ENCODE data around the gene YAP1. TPM values are rescaled to one million over a fixed set of nuclear protein-coding genes. Genes with fewer than 3 reads are reported as not detected.

The YAP1 gene
- total RNA-seq = 1 to 10 TPM; 1.1 to 1.5 TPM

DNA sequence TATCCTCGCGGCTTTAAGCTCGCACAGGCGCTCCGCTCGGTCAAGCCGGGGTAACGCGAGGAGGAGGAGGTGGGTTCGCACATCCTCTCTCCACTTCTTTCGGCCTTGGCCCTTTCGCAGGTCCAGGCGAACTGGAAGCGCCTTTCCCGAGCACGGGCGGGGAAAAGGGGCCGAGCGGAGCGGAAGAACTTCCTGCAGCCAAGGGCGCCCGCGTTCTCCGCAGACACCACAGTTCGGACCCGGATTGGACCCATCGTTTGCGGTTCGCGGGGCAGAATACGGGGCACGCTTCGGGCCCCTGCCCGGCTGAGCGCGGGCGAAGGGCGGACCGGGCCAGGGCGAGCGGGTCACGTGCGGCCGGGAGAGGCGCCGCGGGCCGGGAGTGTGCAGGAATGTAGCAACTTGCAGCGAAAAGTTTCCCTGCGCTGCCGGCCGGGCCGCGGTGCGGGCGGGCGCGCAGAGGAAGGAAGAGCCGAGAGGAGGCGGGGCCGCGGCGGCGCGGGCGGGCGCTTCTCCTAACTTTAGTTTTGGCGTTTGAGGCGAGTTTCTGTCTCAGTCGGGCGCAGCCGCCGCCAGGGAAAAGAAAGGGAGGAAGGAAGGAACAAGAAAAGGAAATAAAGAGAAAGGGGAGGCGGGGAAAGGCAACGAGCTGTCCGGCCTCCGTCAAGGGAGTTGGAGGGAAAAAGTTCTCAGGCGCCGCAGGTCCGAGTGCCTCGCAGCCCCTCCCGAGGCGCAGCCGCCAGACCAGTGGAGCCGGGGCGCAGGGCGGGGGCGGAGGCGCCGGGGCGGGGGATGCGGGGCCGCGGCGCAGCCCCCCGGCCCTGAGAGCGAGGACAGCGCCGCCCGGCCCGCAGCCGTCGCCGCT lies at the start of gene YAP1:
Gene YAP1 (plus strand): TSS at position 552 of the 865 bp plus-strand sequence. CDS start 402 bp downstream, outside the sequence.
- peak; percentile 70 for DNase-seq
- intact Hi-C loops (cut with micrococcal nuclease) = loop anchor here (5.0 kb wide), 2 partner anchors 142 to 472 kb away; no protein-coding TSS in a partner anchor
- H3K9me3 Mint-ChIP-seq = no peaks in the 10 kb centered on the region
- peaks cover 9% of the 10 kb centered on the region for H3K4me1 Mint-ChIP-seq (ENCODE audit: low read depth)
- H3K36me3 Mint-ChIP-seq (ENCODE audit: low read depth) = peaks cover 2% of the 10 kb centered on the region
- CTCF ChIA-PET = no interaction called here
- peaks cover 39% of the 10 kb centered on the region for H3K27me3 Mint-ChIP-seq (ENCODE audit: low read depth)
- H3K27ac Mint-ChIP-seq = no peak within 1 kb of the TSS
- H3K4me3 Mint-ChIP-seq = peak within 1 kb of the TSS; percentile 94

DNA sequence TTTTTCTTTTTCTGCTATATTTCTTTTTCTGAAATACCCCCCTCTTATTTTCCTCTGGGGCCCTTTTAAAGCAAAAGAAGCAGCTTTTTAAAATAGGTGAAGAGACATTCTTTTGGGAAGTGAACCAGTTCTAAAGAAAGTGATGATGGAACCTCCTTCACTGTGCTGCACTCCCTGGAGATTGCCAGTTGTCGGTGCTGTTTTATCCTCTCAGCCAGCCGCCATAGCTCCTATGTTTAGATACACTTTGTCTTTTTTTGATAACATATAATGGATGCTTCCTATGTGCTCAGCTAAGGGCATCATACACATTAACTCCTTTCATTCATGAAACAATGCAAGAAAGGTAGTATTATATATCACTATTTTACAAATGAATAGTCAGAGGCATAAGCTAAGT lies 49.0 kb upstream of the YAP1 start:
- CTCF ChIA-PET = interaction anchor here (0.8 kb wide), 1 partner anchor 110 kb away, joined by 3 read pairs; no protein-coding TSS in a partner anchor
- DNase-seq = no peak
- H3K27me3 Mint-ChIP-seq (ENCODE audit: low read depth) = peaks cover 12% of the 10 kb centered on the region
- no peak overlapping the region for H3K27ac Mint-ChIP-seq
- H3K4me3 Mint-ChIP-seq = no peak overlapping the region
- no peaks in the 10 kb centered on the region for H3K9me3 Mint-ChIP-seq
- no peaks in the 10 kb centered on the region for H3K36me3 Mint-ChIP-seq (ENCODE audit: low read depth)
- intact Hi-C loops (cut with micrococcal nuclease) = loop anchor here (5.0 kb wide), 1 partner anchor 206 kb away; no protein-coding TSS in a partner anchor
- H3K4me1 Mint-ChIP-seq (ENCODE audit: low read depth) = no peaks in the 10 kb centered on the region

DNA sequence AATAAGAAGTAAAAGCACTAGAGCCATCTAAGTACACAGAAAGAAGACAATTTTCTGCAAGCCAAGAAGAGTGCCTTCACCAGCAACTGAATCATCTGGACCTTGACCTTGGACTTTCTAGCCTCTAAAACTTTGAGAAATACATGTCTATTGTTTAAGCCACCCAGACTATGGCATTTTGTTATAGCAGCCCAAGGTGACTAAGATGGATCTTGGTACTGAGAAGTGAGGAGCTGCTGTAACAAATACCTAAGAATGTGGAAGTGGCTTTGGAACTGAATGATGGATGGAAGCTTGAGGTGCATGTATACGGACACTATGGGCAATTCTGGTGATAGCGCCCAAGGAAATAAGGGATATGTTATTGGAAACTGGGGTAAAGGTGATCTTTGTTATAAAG lies 48.1 kb upstream of the YAP1 start:
- CTCF ChIA-PET = no interaction called here
- no peak for DNase-seq
- Mint-ChIP-seq H3K27ac (no peak overlapping the region), H3K27me3 (ENCODE audit: low read depth) (peaks cover 12% of the 10 kb centered on the region), H3K4me3 (no peak overlapping the region), H3K4me1 (ENCODE audit: low read depth) (no peaks in the 10 kb centered on the region), H3K36me3 (ENCODE audit: low read depth) (no peaks in the 10 kb centered on the region), H3K9me3 (no peaks in the 10 kb centered on the region)
- intact Hi-C loops (cut with micrococcal nuclease) = loop anchor here (5.0 kb wide), 1 partner anchor 205 kb away; no protein-coding TSS in a partner anchor

DNA sequence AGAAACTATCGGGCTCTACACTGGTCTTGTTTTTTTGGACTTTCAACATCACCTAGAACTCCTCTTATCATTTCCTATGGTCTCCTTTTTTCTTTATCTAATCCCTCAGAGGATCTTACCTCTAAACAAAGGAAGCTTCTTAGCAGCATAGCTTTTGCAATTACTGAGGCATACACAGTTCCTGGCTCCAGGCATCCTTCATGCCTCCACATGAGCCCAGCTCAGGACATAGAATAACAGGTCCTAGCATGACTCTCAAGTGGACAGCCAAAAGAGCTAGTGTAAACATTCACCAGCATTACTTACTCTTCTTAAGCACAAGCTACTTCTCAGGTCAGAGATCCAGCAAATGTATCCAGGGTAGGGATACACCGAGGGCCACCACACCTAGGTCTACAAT lies 45.9 kb upstream of the YAP1 start:
- H3K4me1 Mint-ChIP-seq (ENCODE audit: low read depth) = no peaks in the 10 kb centered on the region
- peaks cover 12% of the 10 kb centered on the region for H3K27me3 Mint-ChIP-seq (ENCODE audit: low read depth)
- H3K4me3 Mint-ChIP-seq = no peak overlapping the region
- no peak for DNase-seq
- intact Hi-C loops (cut with micrococcal nuclease) = loop anchor here (5.0 kb wide), 1 partner anchor 203 kb away; no protein-coding TSS in a partner anchor
- CTCF ChIA-PET = interaction anchor here (0.6 kb wide), 1 partner anchor 59 kb away, joined by 3 read pairs; no protein-coding TSS in a partner anchor
- no peaks in the 10 kb centered on the region for H3K36me3 Mint-ChIP-seq (ENCODE audit: low read depth)
- H3K27ac Mint-ChIP-seq = no peak overlapping the region
- no peaks in the 10 kb centered on the region for H3K9me3 Mint-ChIP-seq

DNA sequence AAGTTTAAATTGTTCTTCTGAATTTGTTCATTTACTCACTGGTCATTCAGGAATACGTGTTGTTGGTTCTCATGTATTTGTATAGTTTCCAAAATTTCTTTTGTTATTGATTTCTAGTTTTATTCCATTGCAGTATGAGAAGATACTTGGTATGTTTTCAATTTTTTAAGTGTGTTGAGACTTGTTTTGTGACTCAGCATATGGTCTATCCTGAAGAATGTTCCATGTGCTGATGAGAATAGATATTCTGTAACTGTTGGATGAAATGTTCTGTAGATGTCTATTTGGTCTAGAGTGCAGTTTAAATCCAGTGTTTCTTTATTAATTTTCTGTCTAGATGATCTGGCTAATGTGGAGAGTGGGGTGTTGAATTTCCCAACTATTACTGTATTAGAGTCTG lies 39.5 kb upstream of the YAP1 start:
- no peak overlapping the region for H3K27ac Mint-ChIP-seq

DNA sequence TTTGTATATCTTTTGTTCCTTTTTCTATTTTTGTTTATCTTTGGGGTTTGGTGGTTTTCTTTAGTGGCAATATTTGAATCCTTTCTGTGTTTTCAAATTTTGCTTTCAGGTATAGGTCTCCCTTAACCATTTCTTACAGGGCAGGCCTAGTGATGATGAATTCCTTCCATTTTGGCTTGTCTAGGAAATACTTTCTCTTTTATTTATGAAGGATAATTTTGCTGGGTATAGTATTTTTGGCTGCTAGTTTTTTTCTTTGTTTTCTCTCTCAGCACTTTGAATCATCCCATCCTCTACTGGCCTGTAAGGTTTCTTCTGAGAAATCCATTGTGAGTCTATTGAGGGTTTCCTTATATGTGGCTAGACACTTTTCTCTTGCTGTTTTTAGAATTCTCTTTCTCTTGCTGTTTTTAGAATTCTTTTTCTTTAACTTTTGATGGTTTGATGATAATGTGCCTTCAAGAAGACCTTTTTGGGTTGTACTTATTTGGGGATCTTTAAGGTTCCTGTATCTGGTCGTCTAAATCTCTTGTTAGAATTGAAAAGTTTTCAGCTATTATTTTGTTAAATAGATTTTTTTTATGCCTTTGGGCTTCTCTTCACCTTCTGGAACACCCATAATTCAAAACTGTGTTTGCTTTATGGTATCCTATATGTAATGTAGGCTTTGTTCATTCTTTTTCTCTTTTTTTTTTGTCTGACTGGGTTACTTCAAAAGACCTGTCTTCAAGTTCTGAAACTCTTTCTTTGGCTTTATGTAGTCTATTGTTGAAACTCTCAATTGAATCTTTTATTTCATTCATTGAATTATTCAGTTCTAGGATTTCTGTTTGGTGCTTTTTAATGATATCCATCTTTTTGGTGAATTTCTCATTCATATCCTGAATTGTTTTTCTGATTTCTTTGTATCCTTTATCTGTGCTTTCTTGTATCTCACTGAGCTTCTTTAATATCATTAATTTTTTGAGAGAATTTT lies 38.5 kb upstream of the YAP1 start:
- Mint-ChIP-seq H3K9me3 (peaks cover 19% of the 10 kb centered on the region), H3K4me1 (ENCODE audit: low read depth) (no peaks in the 10 kb centered on the region), H3K27me3 (ENCODE audit: low read depth) (no peaks in the 10 kb centered on the region), H3K27ac (no peak overlapping the region), H3K36me3 (ENCODE audit: low read depth) (no peaks in the 10 kb centered on the region), H3K4me3 (no peak overlapping the region)
- DNase-seq = no peak
- intact Hi-C loops (cut with micrococcal nuclease) = no loop called here
- CTCF ChIA-PET = no interaction called here

More for the DNA sequence above, 39.5 kb upstream of the YAP1 start:
- no peaks in the 10 kb centered on the region for H3K27me3 Mint-ChIP-seq (ENCODE audit: low read depth)
- H3K4me3 Mint-ChIP-seq = no peak overlapping the region
- no peaks in the 10 kb centered on the region for H3K4me1 Mint-ChIP-seq (ENCODE audit: low read depth)
- no peak for DNase-seq
- no peaks in the 10 kb centered on the region for H3K36me3 Mint-ChIP-seq (ENCODE audit: low read depth)
- H3K9me3 Mint-ChIP-seq = peaks cover 19% of the 10 kb centered on the region
- intact Hi-C loops (cut with micrococcal nuclease) = no loop called here
- CTCF ChIA-PET = no interaction called here

DNA sequence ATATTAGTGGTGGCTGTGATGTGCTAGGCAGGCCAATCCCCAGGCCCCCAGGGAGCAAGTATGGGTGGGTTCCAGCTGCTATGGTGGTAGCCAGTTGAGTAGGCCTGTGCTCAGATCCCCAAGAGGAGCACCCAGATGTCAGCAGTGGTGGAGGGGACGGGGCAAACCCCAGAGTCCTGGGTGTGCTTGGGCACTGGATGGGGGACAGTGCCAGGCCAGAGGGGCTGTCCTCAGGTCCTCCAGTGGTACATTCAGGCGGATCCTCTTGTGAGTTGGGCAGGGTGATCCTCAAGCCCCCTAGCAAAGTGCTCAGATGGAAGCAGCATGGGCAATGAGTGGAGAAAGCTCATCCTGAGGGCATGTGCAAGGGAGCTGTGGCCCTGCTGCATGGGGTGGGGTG lies 37.0 kb upstream of the YAP1 start:
- Mint-ChIP-seq H3K9me3 (peaks cover 19% of the 10 kb centered on the region), H3K27me3 (ENCODE audit: low read depth) (no peaks in the 10 kb centered on the region), H3K4me1 (ENCODE audit: low read depth) (no peaks in the 10 kb centered on the region), H3K36me3 (ENCODE audit: low read depth) (no peaks in the 10 kb centered on the region), H3K4me3 (no peak overlapping the region), H3K27ac (no peak overlapping the region)
- DNase-seq = no peak
- intact Hi-C loops (cut with micrococcal nuclease) = no loop called here
- CTCF ChIA-PET = no interaction called here

DNA sequence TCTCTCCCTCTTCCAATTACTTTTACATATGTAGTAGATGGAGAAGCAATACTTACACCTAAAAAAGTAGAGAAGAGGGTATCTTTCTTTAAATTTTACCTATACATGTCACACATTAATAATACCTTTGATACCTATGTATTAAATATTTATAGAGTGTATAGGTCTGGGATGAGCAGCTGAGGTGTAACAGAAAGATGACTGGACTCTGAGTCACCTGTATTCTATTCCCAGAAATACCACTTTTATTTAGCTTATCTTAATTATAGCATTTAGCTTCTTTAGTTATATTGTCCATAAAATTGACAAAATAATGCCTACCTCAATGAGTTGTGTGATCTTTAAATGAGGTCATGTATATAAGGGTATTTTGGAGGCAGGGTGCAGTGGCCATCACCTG lies 30.6 kb upstream of the YAP1 start:
- Mint-ChIP-seq H3K4me1 (ENCODE audit: low read depth) (no peaks in the 10 kb centered on the region), H3K27me3 (ENCODE audit: low read depth) (peaks cover under 1% of the 10 kb centered on the region), H3K4me3 (no peak overlapping the region), H3K9me3 (no peaks in the 10 kb centered on the region), H3K36me3 (ENCODE audit: low read depth) (no peaks in the 10 kb centered on the region), H3K27ac (no peak overlapping the region)
- DNase-seq = no peak
- CTCF ChIA-PET = no interaction called here
- intact Hi-C loops (cut with micrococcal nuclease) = no loop called here

DNA sequence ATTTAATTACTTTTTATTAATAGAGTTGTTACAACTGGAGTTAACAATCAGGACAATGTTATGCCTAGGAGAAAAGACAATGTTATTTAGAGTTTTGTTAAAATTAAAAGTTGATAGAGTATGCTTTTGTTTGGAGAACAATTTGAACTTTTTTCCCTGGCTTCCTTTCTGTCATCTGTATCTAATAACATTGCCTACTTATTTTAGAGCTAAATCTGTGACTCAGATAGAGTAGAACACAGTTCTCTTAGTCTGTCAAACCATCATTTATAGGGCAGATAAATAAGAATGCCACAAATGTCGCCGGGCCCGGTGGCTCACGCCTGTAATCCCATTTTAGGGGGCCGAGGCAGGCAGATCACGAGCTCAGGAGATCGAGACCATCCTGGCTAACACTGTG lies 28.9 kb upstream of the YAP1 start:
- Mint-ChIP-seq H3K4me3 (no peak overlapping the region), H3K4me1 (ENCODE audit: low read depth) (no peaks in the 10 kb centered on the region), H3K36me3 (ENCODE audit: low read depth) (no peaks in the 10 kb centered on the region), H3K27me3 (ENCODE audit: low read depth) (peaks cover 3% of the 10 kb centered on the region), H3K9me3 (no peaks in the 10 kb centered on the region), H3K27ac (no peak overlapping the region)
- intact Hi-C loops (cut with micrococcal nuclease) = no loop called here
- no peak for DNase-seq
- CTCF ChIA-PET = no interaction called here

DNA sequence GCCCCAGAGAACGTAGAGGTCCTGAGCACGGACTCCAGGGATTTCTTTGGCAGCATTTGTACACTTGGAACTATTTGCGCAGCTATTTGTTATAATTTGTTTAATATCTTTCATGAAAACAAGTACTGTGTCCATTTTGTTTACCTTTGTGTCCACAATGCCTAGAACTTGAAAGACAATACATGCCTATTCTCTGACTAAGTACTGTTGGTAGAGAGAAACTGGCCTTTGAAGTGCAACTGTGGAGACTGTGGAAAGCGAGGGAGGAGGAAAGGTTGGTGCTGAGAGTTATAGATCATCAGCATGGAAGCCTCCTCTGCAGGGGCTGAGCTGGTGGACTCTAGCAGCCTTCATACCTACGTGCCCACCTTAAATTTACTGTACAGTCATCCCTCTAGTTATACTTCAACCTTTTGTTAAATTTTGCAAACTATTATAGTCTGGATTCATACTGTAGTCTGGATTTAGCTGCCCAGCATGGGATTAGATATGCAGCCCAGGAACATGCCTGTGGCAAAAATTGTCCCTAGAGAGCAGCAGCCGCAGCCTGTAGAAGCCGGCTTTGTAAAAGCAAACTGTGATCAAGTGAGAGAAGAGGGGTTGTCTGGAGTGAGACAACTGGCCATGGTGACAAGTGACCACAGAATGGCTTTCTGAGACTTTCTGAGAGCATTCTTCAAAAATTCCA lies 24.2 kb upstream of the YAP1 start:
- Mint-ChIP-seq H3K27ac (no peak overlapping the region), H3K9me3 (no peaks in the 10 kb centered on the region), H3K27me3 (ENCODE audit: low read depth) (peaks cover 3% of the 10 kb centered on the region), H3K4me1 (ENCODE audit: low read depth) (no peaks in the 10 kb centered on the region), H3K4me3 (no peak overlapping the region), H3K36me3 (ENCODE audit: low read depth) (no peaks in the 10 kb centered on the region)
- CTCF ChIA-PET = no interaction called here
- DNase-seq = no peak
- intact Hi-C loops (cut with micrococcal nuclease) = no loop called here

DNA sequence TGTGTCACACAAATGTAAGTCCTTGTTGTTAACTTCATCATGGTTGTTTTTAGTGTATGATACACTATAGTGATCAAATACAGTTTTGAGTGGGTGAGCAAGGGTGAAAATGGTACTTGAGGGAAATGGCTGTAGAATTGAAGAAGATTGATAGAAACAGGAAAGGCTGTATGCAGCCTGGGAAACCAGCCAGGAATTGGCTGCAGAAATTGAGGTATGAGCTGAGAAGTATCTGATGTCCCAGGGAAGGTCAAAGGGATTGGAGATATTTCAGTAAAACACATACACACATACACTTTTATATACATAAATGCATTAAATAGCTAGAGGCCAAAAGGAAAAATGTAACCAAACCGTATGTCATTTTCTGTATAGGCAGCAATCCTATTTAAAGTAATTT lies 13.1 kb upstream of the YAP1 start:
- no peaks in the 10 kb centered on the region for H3K36me3 Mint-ChIP-seq (ENCODE audit: low read depth)
- no peaks in the 10 kb centered on the region for H3K9me3 Mint-ChIP-seq
- H3K27me3 Mint-ChIP-seq (ENCODE audit: low read depth) = no peaks in the 10 kb centered on the region
- intact Hi-C loops (cut with micrococcal nuclease) = no loop called here
- H3K4me3 Mint-ChIP-seq = no peak overlapping the region
- CTCF ChIA-PET = no interaction called here
- H3K27ac Mint-ChIP-seq = no peak overlapping the region
- no peaks in the 10 kb centered on the region for H3K4me1 Mint-ChIP-seq (ENCODE audit: low read depth)
- no peak for DNase-seq

DNA sequence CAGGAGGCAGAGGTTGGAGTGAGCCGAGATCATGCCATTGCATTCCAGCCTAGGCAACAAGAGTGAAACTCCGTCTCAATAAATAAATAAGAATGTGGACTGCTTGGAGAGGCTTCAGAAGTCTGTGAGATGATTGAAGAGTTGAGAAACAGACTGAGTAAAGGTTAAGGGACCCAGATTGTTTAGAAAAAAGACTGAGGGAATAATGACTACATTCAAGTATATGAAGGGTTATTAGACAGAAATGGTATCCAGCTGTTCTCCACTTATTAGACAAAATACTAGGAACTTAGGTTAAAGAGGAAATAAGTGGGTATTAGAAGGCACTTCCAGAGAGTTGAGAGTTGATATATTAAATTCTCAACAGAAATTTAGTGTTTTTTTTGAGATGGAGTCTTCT lies 10.5 kb upstream of the YAP1 start:
- no peaks in the 10 kb centered on the region for H3K9me3 Mint-ChIP-seq
- H3K4me3 Mint-ChIP-seq = no peak overlapping the region
- intact Hi-C loops (cut with micrococcal nuclease) = no loop called here
- peaks cover 3% of the 10 kb centered on the region for H3K27me3 Mint-ChIP-seq (ENCODE audit: low read depth)
- H3K4me1 Mint-ChIP-seq (ENCODE audit: low read depth) = no peaks in the 10 kb centered on the region
- H3K27ac Mint-ChIP-seq = no peak overlapping the region
- CTCF ChIA-PET = no interaction called here
- DNase-seq = no peak
- no peaks in the 10 kb centered on the region for H3K36me3 Mint-ChIP-seq (ENCODE audit: low read depth)

All from activated naive CD4-positive, alpha-beta T cell treated with anti-CD3 and anti-CD28 coated beads for 36 hours (primary cell).